HG02759 (cell line): ENCODE measurements around the gene HADHA.
"Not testable (repeated sequence)": the region's sequence is repeated elsewhere in the genome, so short reads cannot be mapped to it uniquely, and the experiment has no call there.

Experiments
- ATAC-seq: cut with Tn5 transposase; IDR thresholded peaks from one replicate; pipeline ENCODE4 v1.9.1; 2021; ENCODE audit warnings: mild to moderate bottlenecking, moderate library complexity; ENCODE audit not compliant: unreplicated experiment

HADHA gene

DNA sequence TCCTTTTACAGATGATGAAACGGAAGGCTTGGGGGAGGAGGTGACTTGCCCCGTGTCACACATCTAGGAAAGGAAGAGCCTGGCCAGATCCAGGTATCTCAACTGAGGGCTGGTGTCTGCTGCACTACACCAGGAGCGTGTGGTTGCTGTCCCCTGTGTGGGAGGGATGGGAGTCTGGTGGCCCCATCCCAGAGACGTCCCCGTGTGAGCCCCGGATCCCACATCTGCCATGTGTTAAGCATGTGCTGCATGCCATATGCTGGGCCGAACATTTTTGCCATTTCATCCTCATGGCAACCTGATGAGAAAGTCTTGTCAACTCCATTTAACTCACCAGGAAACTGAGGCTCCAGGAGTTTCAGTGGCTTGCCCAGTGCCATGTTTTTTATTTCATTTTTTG is 67.3 kb downstream of the HADHA start:
- no peak for ATAC-seq

DNA sequence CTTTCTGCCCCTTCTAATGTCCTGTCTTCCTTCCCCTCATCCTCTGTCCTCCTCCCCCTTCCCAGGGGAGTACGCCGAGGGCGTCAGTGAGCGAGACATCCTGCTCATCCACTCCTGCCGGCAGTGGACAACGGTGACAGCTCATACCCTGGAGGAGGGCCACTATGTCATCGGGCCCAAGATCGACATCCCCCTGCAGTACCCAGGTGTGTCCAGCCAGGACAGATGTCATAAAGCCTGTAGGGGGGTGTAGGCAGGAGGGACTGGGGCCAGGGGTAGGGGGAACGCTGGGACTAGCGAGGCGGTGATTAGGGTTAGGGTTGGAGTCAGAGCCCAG is 68.2 kb downstream of the HADHA start:
- no peak for ATAC-seq

DNA sequence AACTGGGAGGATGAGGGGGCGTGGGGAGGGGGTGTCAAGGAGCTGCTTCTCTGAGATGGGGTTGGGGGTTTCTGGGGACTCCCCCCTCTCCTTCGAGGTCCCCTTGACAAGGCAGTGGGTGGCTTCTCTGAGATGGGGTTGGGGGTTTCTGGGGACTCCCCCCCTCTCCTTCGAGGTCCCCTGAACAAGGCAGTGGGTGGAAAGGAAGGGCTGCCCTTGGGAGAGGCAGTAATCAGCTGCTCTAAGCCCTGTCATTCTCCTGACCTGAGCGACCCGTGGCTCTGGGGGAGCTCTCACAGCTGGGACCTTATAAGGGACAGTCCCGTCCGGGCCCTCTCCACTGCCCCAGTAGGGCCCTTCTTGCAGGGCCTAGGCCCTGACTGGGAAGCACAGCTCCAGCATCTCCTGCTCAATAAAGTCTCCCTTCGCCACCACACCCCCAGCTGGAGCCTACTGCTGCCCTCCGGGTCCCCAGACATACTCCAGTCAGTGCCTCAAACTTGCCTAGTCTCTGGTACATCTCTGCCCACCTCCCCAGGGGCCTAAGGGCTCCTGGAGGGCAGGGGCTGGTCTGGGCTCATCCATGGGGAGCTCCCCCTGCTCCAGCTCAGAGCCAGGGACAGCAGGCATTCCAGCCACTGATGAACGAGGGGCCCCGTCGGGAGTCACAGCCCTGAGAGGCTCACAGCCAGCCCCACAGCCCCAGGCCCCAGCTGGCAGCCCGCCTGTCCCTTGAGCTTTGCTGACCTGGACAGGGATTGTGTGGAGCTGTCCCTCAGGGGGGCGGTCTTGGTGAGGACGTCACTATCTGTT is 68.8 kb downstream of the HADHA start:
- no peak for ATAC-seq

- ATAC-seq: no peak
Measured at GRCh38 chr2:26174691-26175465, 69.6 kb downstream of the HADHA start.

- no peak for ATAC-seq
Measured at GRCh38 chr2:26173776-26174482, 70.5 kb downstream of the HADHA start.

- ATAC-seq: no peak
Measured at GRCh38 chr2:26172871-26173775, 71.3 kb downstream of the HADHA start, which contains the start of gene GAREM2. Gene GAREM2 (plus strand): TSS chr2:26173088. CDS start chr2:26173221, 133 bp downstream.

GRCh38 chr2:26172189-26172870 is 72.1 kb downstream of the HADHA start:
- ATAC-seq: no peak

GRCh38 chr2:26170795-26171194 is 73.6 kb downstream of the HADHA start:
- no peak for ATAC-seq

GRCh38 chr2:26169681-26170414 is 74.6 kb downstream of the HADHA start:
- ATAC-seq: no peak

DNA sequence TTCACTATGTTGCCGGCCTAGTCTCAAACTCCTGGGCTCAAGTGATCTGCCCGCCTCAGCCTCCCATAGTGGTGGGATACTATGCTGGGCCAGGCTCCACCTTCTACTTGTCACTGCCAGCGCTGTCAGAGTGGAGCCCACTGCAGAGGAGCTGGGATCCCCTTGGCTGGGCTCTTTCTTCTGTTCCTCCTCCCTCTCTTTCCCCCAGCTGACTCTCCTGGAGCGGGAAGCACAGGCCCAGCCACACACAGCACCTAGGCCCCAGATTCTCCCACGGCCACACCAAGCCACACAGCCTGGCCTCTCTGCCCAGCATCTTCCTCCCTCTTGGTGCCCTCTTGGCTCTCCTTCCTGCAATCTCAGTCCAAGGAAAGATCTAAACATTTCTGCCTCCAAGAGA is 75.2 kb downstream of the HADHA start:
- ATAC-seq: no peak

DNA sequence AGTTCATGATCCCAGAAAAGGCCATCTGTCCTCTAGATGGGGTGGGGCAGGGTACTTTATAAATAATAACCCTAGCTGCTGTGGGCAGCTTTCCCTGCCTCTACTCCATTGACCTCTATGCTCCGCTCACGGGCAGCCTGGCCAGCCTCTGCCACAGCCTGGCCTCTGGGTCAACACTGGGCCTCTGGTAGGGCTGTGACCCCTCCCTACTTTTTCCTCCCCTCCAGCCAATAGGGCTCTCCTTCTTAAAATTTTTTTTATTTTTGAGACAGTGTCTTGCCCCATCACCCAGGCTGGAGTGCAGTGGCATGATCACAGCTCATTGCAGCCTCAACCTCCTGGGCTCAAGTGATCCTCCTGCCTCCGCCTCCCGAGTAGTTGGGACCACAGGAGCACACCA is 75.6 kb downstream of the HADHA start:
- no peak for ATAC-seq

GRCh38 chr2:26166541-26166940 is 77.9 kb downstream of the HADHA start:
- ATAC-seq: not testable (repeated sequence)

DNA sequence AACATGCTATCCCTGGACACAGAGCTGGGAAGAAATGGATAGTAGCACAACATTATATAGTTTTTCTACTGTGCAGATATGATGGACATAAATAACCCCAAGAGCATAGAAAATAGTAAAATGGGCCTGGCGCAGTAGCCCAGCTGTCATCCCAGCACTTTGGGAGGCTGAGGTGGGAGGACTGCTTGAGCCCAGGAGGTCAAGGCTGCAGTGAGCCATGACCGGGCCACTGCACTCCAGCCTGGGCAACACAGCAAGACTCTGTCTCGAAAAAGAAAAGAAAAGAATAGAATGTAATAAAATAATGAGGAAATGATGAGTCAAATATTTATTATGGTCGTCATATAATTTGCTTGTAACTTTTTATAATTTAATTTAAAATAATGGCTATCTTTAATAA is 79.0 kb downstream of the HADHA start:
- ATAC-seq: no peak

DNA sequence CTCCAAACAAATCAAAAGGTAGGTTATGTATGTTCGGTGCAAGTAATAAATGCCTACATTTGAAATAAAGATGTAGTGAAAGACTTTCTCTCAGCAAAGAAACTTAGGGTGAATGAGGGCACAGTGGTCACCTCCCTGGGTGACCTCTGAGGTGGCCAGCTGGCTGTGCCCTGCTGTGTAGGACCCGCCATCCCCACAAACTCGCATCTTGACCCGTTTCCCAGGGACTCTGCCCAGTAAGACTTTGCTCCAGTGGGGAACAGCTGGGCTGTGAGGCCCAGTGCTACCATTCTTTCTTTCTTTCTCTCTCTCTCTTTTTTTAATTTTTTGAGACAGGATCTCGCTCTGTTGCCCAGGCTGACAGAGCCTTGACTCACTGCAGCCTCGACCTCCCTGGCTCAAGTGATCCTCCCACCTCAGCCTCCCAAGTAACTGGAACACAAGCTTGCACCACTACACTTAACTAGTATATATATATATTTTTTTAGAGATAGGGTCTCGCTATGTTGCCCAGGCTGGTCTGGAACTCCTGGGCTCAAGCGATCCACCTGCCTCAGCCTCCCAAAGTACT is 79.7 kb downstream of the HADHA start:
- no peak for ATAC-seq

DNA sequence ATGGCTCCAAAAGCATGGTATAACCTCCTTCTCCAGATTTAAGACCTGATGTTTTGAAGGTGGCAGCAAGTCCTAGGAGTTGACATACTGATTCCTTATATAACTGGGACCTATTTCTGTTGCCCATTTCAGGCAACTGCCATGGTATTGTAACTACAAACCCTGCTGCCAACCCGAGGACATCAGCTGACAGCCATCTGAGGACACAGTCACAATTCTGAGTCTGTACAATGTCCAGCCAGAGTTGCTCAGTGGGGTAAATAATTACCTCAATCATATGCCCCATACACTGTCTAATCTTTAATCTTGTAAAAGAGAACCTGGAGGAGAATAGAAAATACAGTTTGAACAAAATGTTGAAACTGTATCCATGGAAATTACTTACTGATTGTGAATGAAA is 80.2 kb downstream of the HADHA start:
- no peak for ATAC-seq

DNA sequence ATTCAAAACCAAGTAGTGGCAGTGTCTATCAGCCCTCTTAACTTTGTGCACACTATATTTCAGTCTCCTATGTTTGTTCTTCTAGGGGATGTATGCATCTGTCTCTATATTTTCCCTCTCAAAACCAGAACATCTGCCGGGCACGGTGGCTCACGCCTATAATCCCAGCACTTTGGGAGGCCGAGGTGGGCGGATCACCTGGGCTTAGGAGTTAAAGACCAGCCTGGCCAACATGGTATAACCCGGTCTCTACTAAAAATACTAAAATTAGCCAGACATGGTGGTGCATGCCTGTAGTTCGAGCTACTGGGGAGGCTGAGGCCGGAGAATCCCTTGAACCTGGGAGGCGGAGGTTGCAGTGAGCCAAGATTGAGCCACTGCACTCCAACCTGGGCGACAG is 81.5 kb downstream of the HADHA start:
- no peak for ATAC-seq

DNA sequence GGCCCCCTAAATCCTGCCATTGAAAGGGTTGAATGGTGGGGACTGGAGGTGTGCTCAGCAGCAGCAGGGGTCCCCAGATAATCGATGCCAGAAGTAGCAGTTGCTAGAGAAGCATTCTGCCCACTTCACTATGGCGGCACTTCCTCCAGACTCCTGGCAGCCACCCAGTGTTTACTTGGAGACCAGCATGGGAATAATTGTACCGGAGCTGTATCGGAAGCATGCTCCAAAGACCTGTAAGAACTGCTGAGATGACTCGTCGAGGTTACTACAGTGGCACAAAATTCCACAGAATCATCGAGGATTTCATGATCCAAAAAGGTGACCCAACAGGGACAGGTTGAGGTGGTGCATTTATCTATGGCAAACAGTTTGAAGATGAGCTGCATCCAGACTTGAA is 82.5 kb downstream of the HADHA start:
- no peak for ATAC-seq

DNA sequence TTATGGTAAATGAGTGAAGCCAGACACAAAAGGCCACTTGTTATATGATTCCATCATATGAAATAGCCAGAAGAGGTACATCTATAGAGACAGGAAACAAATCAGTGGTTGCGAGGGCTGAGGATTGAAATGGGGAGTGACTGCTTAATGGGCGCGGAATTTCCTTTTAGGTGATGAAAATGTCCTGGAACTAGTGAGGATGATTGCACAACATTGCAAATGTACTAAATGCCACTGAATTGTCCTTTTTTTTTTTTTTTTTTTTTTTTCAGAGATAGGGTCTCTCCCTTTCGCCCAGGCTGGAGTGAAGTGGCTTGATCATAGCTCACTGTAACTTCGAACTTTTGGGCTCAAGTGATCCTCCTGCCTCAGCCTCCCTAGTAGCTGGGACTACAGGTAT is 86.9 kb downstream of the HADHA start:
- no peak for ATAC-seq

- ATAC-seq: no peak
Measured at GRCh38 chr2:26150243-26150642, 94.2 kb downstream of the HADHA start.
